Mucosa of rectum (tissue), 2 donors: ENCODE measurements around the gene FBXO7.

Experiments
- H3K27ac ChIP-seq, 2 donors: one replicate each; pipeline ENCODE4 v1.7.0; 2013; ENCODE audit warnings: inconsistent platforms in 2 of 2, low read depth in 2 of 2, low read length in 2 of 2
- H3K27me3 ChIP-seq, 2 donors: one replicate each; pipeline ENCODE4 v1.7.0; 2013; ENCODE audit warnings: low read length in 2 of 2; ENCODE audit not compliant: control insufficient read depth in 2 of 2, insufficient read depth in 2 of 2
- H3K36me3 ChIP-seq, 2 donors: one replicate each; pipeline ENCODE4 v1.7.0; 2013; ENCODE audit warnings: low read length in 2 of 2; ENCODE audit not compliant: control insufficient read depth in 2 of 2, insufficient read depth in 2 of 2
- H3K4me1 ChIP-seq, 2 donors: one replicate each; pipeline ENCODE4 v1.7.0; 2013; ENCODE audit warnings: low read length in 2 of 2, mild to moderate bottlenecking in 1 of 2; ENCODE audit not compliant: control insufficient read depth in 2 of 2, insufficient read depth in 2 of 2
- H3K4me3 ChIP-seq, 2 donors: one replicate each; pipeline ENCODE4 v1.7.0; 2013; ENCODE audit warnings: low read length in 2 of 2
- H3K9ac ChIP-seq, 2 donors: one replicate each; pipeline ENCODE4 v1.7.0; 2013; ENCODE audit warnings: low read length in 2 of 2, low read depth in 1 of 2, mild to moderate bottlenecking in 1 of 2
- H3K9me3 ChIP-seq, 2 donors: one replicate each; pipeline ENCODE4 v1.7.0; 2013; ENCODE audit warnings: low read length in 2 of 2; ENCODE audit not compliant: control insufficient read depth in 2 of 2
- donor health status: healthy.
- donor health status: Normal muscosa, but diverticular disease.

FBXO7 gene

GRCh38 chr22:32486656-32487390, 12.2 kb downstream of the FBXO7 start:
- no peaks in the 10 kb centered on the region for H3K27me3 ChIP-seq
- no peak overlapping the region for H3K4me3 ChIP-seq
- no peak overlapping the region for H3K27ac ChIP-seq
- no peaks in the 10 kb centered on the region for H3K9me3 ChIP-seq
- H3K36me3 ChIP-seq: peaks cover 59 to 68% of the 10 kb centered on the region in 2 donors
- no peaks in the 10 kb centered on the region for H3K4me1 ChIP-seq
- H3K9ac ChIP-seq: no peak overlapping the region

DNA sequence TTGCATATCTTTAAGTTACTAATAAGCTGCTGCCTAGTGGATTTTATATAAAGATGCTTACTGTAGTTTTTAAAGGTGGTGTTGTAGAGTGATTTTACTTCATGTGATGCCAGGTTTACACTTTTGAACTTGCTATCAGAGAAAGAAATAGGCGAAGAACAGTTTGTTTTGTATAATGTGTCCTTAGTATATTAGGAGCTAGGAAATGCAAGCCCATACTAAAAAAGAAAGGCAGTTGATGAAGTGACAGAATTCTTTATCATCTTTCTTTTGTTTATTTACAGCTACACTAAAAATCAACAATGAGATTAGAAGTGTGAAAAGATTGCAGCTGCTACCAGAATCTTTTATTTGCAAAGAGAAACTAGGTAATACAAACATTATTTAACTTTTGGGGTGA, 12.8 kb downstream of the FBXO7 start:
- no peaks in the 10 kb centered on the region for H3K27me3 ChIP-seq
- no peak overlapping the region for H3K4me3 ChIP-seq
- no peaks in the 10 kb centered on the region for H3K9me3 ChIP-seq
- no peak overlapping the region for H3K27ac ChIP-seq
- peaks cover 63 to 71% of the 10 kb centered on the region in 2 donors for H3K36me3 ChIP-seq
- H3K4me1 ChIP-seq: no peaks in the 10 kb centered on the region
- H3K9ac ChIP-seq: no peak overlapping the region

DNA sequence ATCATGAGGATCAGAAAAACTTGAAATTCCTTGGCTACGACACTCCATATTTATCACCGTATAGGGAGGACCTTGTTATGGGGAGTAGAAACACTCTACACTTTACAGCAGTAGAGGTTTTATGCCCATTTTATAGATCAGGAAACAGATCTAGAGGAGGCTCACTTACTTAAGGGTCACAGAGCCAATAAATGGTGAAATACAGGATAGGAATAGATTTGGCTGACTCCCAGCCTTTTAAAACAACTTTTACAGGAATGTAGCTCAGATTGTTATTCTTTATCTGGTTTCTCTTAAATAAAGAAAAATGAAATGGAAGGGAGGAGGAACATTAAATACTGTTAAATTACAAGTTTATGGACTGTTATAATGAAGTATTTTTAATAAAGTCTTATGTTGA, 14.8 kb downstream of the FBXO7 start:
- Histone ChIP-seq H3K9ac (no peak overlapping the region), H3K36me3 (peaks cover 72 to 78% of the 10 kb centered on the region in 2 donors), H3K4me1 (no peaks in the 10 kb centered on the region)

DNA sequence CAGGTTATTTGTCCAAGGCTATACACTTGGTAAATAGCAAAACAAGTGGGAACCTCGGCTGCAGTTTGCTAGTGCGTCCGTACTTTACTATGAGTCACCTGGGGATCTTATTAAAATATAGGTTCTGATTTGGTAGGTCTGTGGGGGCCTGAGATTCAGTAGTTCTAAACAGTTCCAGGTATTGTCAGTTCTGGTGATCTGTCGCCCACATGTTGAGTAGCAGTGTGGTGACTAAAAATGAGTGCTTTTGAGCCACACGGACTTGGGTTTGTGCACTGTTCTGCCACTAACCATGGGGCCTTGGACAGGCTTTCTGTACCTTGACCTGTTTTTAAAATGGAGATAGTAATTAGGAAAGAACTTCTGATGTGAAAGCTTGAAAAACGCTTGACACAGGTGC, 15.7 kb downstream of the FBXO7 start:
- H3K27me3 ChIP-seq: no peaks in the 10 kb centered on the region
- peaks cover 75 to 77% of the 10 kb centered on the region in 2 donors for H3K36me3 ChIP-seq
- H3K9me3 ChIP-seq: no peaks in the 10 kb centered on the region
- no peak overlapping the region for H3K4me3 ChIP-seq
- H3K9ac ChIP-seq: no peak overlapping the region
- H3K27ac ChIP-seq: no peak overlapping the region
- H3K4me1 ChIP-seq: no peaks in the 10 kb centered on the region

More for the DNA sequence above, 14.8 kb downstream of the FBXO7 start:
- Histone ChIP-seq H3K27ac (no peak overlapping the region), H3K4me3 (no peak overlapping the region), H3K9me3 (no peaks in the 10 kb centered on the region), H3K27me3 (no peaks in the 10 kb centered on the region)

GRCh38 chr22:32492111-32492510, 17.5 kb downstream of the FBXO7 start:
- Histone ChIP-seq H3K4me1 (no peaks in the 10 kb centered on the region), H3K9ac (no peak overlapping the region), H3K27me3 (no peaks in the 10 kb centered on the region), H3K9me3 (no peaks in the 10 kb centered on the region), H3K36me3 (peaks cover 69 to 75% of the 10 kb centered on the region in 2 donors), H3K4me3 (no peak overlapping the region), H3K27ac (no peak overlapping the region)

GRCh38 chr22:32493551-32493950, 18.9 kb downstream of the FBXO7 start:
- H3K9ac ChIP-seq: no peak overlapping the region
- H3K36me3 ChIP-seq: peaks cover 68 to 78% of the 10 kb centered on the region in 2 donors
- H3K27me3 ChIP-seq: no peaks in the 10 kb centered on the region
- H3K4me3 ChIP-seq: no peak overlapping the region
- no peaks in the 10 kb centered on the region for H3K4me1 ChIP-seq
- no peak overlapping the region for H3K27ac ChIP-seq
- H3K9me3 ChIP-seq: no peaks in the 10 kb centered on the region

DNA sequence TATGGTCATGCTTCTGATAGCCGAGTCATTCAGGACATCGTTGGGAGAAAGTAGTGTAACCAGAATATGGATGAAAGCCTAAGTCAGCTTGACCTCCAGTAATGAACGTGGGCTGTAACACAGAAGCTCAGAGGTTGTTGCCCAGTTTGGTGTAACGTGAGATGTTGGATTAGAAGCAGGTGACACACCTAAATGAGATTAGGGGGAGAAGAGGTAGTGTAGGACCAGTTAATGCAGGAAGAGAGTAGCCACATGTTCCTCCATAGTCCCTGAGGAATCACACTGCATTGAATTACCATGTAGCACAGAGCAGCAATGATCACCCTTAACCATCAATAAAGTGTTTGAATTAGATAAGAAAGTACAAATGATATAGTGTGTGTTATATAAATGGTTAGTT, 20.4 kb downstream of the FBXO7 start:
- Histone ChIP-seq H3K27ac (no peak overlapping the region), H3K4me3 (no peak overlapping the region), H3K36me3 (peaks cover 70 to 71% of the 10 kb centered on the region in 2 donors), H3K9me3 (no peaks in the 10 kb centered on the region), H3K9ac (no peak overlapping the region), H3K4me1 (no peaks in the 10 kb centered on the region), H3K27me3 (no peaks in the 10 kb centered on the region)

- Histone ChIP-seq H3K9ac (no peak overlapping the region), H3K27ac (no peak overlapping the region), H3K27me3 (no peaks in the 10 kb centered on the region), H3K36me3 (peaks cover 38% of the 10 kb centered on the region in 2 donors), H3K4me3 (no peak overlapping the region), H3K9me3 (no peaks in the 10 kb centered on the region), H3K4me1 (no peaks in the 10 kb centered on the region)
These were observed 25.1 kb downstream of the FBXO7 start for GRCh38 chr22:32499666-32500065.

- Histone ChIP-seq H3K9ac (no peak overlapping the region), H3K9me3 (no peaks in the 10 kb centered on the region), H3K4me3 (no peak overlapping the region), H3K27me3 (no peaks in the 10 kb centered on the region), H3K27ac (no peak overlapping the region), H3K4me1 (no peaks in the 10 kb centered on the region), H3K36me3 (peaks cover 16 to 21% of the 10 kb centered on the region in 2 donors)
These were observed 27.5 kb downstream of the FBXO7 start for GRCh38 chr22:32501836-32502752.

- no peak overlapping the region for H3K27ac ChIP-seq
- no peak overlapping the region for H3K9ac ChIP-seq
- H3K4me1 ChIP-seq: no peaks in the 10 kb centered on the region
- H3K27me3 ChIP-seq: no peaks in the 10 kb centered on the region
- H3K9me3 ChIP-seq: no peaks in the 10 kb centered on the region
- H3K36me3 ChIP-seq: no peaks in the 10 kb centered on the region
- no peak overlapping the region for H3K4me3 ChIP-seq
These were observed 34.4 kb downstream of the FBXO7 start for GRCh38 chr22:32509045-32509444.
